DOHH2 (cell line): ENCODE data around the gene FSCN2.

Source experiments
- H3F3A ChIP-seq: fragments of 200-600 bp; sonication (generic), shearing (Covaris generic); 2 replicates; pipeline ENCODE4 v1.6.0; 2016; ENCODE audit warnings: antibody characterized with exemption, mild to moderate bottlenecking; ENCODE audit not compliant: control insufficient read depth, insufficient read depth
- H3K27ac ChIP-seq: fragments of 200-600 bp; sonication (generic); 2 replicates; pipeline ENCODE4 v1.5.1; 2014; ENCODE audit warnings: low read depth, mild to moderate bottlenecking, low read length, moderate library complexity
- H3K27me3 ChIP-seq: fragments of 200-600 bp; sonication (generic); 2 replicates; pipeline ENCODE4 v1.6.1; 2014; ENCODE audit warnings: mild to moderate bottlenecking, low read length, mixed read lengths; ENCODE audit not compliant: control insufficient read depth
- H3K36me3 ChIP-seq: fragments of 200-600 bp; sonication (generic); 2 replicates; pipeline ENCODE4 v1.6.1; 2014; ENCODE audit warnings: mild to moderate bottlenecking, low read length, moderate library complexity, mixed read lengths; ENCODE audit not compliant: control insufficient read depth
- H3K4me1 ChIP-seq: fragments of 200-600 bp; sonication (generic); 2 replicates; pipeline ENCODE4 v1.6.1; 2014; ENCODE audit warnings: mild to moderate bottlenecking, low read length, mixed read lengths; ENCODE audit not compliant: control insufficient read depth
- H3K4me2 ChIP-seq: fragments of 200-600 bp; sonication (generic); 2 replicates; pipeline ENCODE4 v1.6.0; 2014; ENCODE audit warnings: mild to moderate bottlenecking, low read length, moderate library complexity
- H3K4me3 ChIP-seq: fragments of 200-600 bp; sonication (generic); 2 replicates; pipeline ENCODE4 v1.5.1; 2014; ENCODE audit warnings: mild to moderate bottlenecking, low read length, mixed read lengths
- H3K79me2 ChIP-seq: fragments of 200-600 bp; sonication (generic); 2 replicates; pipeline ENCODE4 v1.6.1; 2014; ENCODE audit warnings: mild to moderate bottlenecking, low read length, mixed read lengths; ENCODE audit not compliant: control insufficient read depth
- H3K9me2 ChIP-seq: fragments of 200-600 bp; sonication (generic); replicated peaks from 2 replicates; pipeline ENCODE4 v1.6.1; 2014; ENCODE audit warnings: mild to moderate bottlenecking, low read length, mixed read lengths; ENCODE audit not compliant: control insufficient read depth
- H3K9me3 ChIP-seq: fragments of 200-600 bp; sonication (generic); 2 replicates; pipeline ENCODE4 v1.6.1; 2014; ENCODE audit warnings: antibody characterized with exemption, low read length, mixed read lengths; ENCODE audit not compliant: control insufficient read depth, insufficient read depth
- H4K20me1 ChIP-seq: fragments of 200-600 bp; sonication (generic); 2 replicates; pipeline ENCODE4 v1.6.0; 2014; ENCODE audit warnings: low read depth, mild to moderate bottlenecking, antibody characterized with exemption, low read length, moderate library complexity; ENCODE audit not compliant: control insufficient read depth, insufficient read depth
- EZH2phosphoT487 ChIP-seq: fragments of 200-600 bp; sonication (generic); IDR thresholded peaks from 2 replicates; pipeline ENCODE4 v1.6.1; 2017; ENCODE audit warnings: borderline replicate concordance, mild to moderate bottlenecking, antibody characterized with exemption, low read length, moderate library complexity, mixed read lengths
- TF ChIP-seq, protein P1 (sequence below): fragments of 200-600 bp; sonication (generic); IDR thresholded peaks from one replicate; pipeline ENCODE4 v1.5.1; 2014; ENCODE audit warnings: antibody characterized with exemption, mild to moderate bottlenecking, low read depth, low read length; ENCODE audit not compliant: poor library complexity, severe bottlenecking

The FSCN2 gene

DNA sequence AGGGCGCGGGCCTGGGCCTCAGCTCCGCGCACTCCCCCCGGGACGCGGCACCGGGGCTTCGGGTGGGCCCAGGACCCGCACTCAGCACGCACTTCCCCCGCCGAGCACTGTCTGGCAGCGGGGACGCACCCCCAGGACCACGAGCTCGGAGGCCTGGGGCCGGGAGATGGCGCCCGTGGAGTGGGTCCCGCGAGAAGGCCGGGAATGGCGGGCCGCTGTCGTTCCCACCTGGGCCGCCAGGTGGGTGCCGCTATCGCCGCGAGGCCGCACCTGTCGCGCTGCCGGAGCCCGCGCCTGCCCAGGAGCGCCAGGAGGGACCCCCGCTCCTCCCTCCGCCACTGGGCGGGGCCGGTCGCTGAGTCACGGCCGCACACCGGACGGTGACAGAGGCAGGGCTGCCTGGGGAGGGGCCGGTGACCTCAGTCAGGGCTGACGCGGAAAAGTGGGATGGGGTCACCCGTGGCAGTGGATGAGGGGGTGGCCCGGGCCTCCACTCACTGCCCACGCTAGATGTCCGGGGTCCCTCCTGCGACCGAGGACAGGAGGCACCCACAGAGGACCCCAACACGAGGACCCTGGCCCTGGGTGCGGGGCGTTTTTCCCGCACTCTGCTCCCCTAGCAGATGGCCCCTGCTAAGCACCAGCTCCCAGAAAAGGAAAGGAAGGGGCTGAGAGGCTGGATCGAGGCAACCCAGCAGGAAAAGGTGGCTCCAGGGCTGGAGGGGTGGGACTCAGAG, 8.7 kb upstream of the FSCN2 start:
- H3K36me3 ChIP-seq: peaks cover 9% of the 10 kb centered on the region; the same call in 1 of the 2 replicates
- TF ChIP-seq, protein P1, sequence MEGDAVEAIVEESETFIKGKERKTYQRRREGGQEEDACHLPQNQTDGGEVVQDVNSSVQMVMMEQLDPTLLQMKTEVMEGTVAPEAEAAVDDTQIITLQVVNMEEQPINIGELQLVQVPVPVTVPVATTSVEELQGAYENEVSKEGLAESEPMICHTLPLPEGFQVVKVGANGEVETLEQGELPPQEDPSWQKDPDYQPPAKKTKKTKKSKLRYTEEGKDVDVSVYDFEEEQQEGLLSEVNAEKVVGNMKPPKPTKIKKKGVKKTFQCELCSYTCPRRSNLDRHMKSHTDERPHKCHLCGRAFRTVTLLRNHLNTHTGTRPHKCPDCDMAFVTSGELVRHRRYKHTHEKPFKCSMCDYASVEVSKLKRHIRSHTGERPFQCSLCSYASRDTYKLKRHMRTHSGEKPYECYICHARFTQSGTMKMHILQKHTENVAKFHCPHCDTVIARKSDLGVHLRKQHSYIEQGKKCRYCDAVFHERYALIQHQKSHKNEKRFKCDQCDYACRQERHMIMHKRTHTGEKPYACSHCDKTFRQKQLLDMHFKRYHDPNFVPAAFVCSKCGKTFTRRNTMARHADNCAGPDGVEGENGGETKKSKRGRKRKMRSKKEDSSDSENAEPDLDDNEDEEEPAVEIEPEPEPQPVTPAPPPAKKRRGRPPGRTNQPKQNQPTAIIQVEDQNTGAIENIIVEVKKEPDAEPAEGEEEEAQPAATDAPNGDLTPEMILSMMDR: peak; percentile 58
- TF ChIP-seq EZH2phosphoT487: no peak
- H3K27me3 ChIP-seq: peaks cover 3% of the 10 kb centered on the region; the same call in 1 of the 2 replicates
- H3K4me1 ChIP-seq: peaks cover 51% of the 10 kb centered on the region
- peak overlapping the region; percentile 84 for H3K4me2 ChIP-seq
- H3K4me3 ChIP-seq: peak overlapping the region; percentile 88
- H3K9me3 ChIP-seq: no peaks in the 10 kb centered on the region
- H3K9me2 ChIP-seq: no peaks in the 10 kb centered on the region
- H4K20me1 ChIP-seq: no peaks in the 10 kb centered on the region
- H3F3A ChIP-seq: peaks cover 36% of the 10 kb centered on the region
- peak overlapping the region; percentile 93 for H3K27ac ChIP-seq
- peaks cover 27% of the 10 kb centered on the region for H3K79me2 ChIP-seq

DNA sequence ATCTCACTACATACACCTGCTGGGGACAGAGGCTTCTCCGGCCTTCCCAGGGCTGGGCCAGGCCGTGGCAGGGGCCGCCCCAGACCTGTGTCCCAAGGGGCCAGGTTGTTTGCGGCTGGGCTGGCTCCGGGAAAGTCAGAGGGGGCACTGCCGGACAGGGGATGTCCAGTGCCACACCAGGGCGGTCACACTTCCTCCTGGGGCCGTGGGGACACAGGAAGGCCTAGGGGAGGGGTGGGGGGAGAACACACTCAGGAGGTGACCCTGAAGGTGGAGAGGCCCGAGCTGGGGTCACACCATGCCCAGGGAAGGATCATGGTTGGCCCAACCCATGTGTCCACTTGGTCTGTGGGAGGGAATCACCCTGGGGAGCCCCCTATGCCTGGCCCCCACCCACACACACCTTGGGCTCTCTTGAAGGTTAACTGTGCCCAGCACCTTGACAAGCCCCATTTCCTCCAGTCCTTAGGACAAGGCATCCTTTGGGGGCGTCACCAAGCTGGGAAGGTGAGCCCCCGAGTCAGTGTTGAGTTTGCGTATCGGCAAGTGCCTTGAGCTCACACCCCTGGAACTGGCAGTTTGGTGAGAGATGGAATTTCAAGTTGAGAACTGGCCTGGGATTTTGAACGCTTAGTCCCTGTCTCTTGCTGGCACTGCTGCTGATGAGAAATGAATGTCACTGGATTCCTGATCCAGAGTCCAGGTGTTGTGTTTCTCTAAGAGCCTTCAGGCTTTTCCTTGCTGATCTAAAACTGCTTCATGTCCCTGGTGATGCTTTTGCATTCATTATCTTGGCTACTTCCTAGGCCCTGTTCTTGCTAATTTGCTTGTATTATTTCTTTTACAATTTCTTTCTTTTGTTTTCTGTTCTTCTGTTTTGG, 7.9 kb upstream of the FSCN2 start:
- Histone ChIP-seq H3K79me2 (peaks cover 24% of the 10 kb centered on the region), H3K27me3 (peaks cover 5% of the 10 kb centered on the region; the same call in 1 of the 2 replicates), H3K4me3 (peak overlapping the region; percentile 88), H3F3A (peaks cover 33% of the 10 kb centered on the region), H3K36me3 (peaks cover 9% of the 10 kb centered on the region; the same call in 1 of the 2 replicates), H3K9me2 (no peaks in the 10 kb centered on the region), H3K27ac (no peak overlapping the region), H3K4me1 (peaks cover 51% of the 10 kb centered on the region), H4K20me1 (no peaks in the 10 kb centered on the region), H3K4me2 (peak overlapping the region; percentile 84), H3K9me3 (no peaks in the 10 kb centered on the region)
- TF ChIP-seq EZH2phosphoT487: no peak
- TF ChIP-seq, protein P1: no peak

DNA sequence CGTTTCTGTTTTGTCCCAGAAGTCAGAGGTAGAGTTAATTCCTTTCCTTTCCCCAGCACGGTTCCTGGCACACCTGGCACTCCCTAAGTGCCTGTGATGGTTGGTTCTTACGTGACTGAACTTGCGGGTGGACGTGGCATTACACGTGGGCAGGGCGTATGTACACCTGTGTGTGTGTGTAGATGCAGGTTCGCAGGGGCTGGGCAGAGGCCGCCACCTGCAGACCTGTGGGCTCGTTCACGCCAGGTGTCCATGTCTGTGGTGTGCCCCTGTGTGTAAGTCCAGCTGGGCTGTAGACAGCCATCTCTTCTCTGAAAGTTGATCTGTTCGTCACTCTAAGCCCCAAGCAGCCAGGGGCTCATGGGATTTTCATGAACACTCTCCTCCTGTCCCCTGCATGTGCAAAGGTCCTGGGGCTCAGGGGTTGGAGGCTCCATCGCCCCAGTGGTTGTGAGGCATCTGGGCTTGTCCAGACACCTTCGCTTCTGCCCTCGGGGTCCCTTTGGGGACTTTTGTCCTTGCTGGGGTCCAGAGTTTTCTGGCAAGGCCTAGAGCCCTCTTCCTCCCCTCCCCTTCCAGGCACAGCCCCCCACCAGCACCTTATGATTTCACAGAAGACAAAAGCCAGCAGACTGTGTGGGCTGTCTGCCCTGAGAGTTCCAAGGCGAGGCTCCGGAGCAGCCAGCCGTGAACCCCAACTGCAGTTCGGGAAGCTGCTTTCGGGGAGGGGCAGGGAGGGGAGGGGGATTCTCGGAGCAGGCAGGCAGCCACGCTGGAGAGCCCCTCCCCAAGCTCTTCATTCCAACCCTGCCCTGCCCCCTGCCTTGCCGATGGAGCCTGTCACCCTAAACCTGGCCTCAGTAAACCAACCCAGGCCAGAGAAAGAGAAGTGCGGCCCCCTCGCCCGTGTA, 5.4 kb upstream of the FSCN2 start:
- Histone ChIP-seq H3F3A (peaks cover 14% of the 10 kb centered on the region), H3K4me2 (no peak overlapping the region), H3K4me1 (peaks cover 27% of the 10 kb centered on the region), H3K9me3 (no peaks in the 10 kb centered on the region), H3K79me2 (peaks cover 2% of the 10 kb centered on the region; the same call in 1 of the 2 replicates), H3K4me3 (no peak overlapping the region), H3K27ac (no peak overlapping the region), H3K9me2 (no peaks in the 10 kb centered on the region), H3K36me3 (no peaks in the 10 kb centered on the region), H3K27me3 (peaks cover 5% of the 10 kb centered on the region; the same call in 1 of the 2 replicates), H4K20me1 (no peaks in the 10 kb centered on the region)
- TF ChIP-seq, protein P1: no peak
- no peak for TF ChIP-seq EZH2phosphoT487
